ENCODE results near the gene KLK11.

KLK11 gene

GRCh38 chr19:51024924-51025323 is 1.5 kb downstream of the KLK11 start:
- no peak overlapping the region for H3K4me3 ChIP-seq (ENCODE audit: low read depth, low read length)
- no peak for TF ChIP-seq CTCF (IDR thresholded peaks at IDR 0.05; ENCODE audit: insufficient read depth, low read depth, low read length, missing control alignments)
- no peak for DNase-seq (ENCODE audit: low read depth)

- TF ChIP-seq CTCF (IDR thresholded peaks at IDR 0.05; ENCODE audit: insufficient read depth, low read depth, low read length, missing control alignments) = no peak
- DNase-seq (ENCODE audit: low read depth) = no peak
- no peak overlapping the region for H3K4me3 ChIP-seq (ENCODE audit: low read depth, low read length)
These were observed 2.5 kb downstream of the KLK11 start for GRCh38 chr19:51023946-51024345.

GRCh38 chr19:51022526-51022925 is 3.9 kb downstream of the KLK11 start:
- no peak for DNase-seq (ENCODE audit: low read depth)
- TF ChIP-seq CTCF (IDR thresholded peaks at IDR 0.05; ENCODE audit: insufficient read depth, low read depth, low read length, missing control alignments) = no peak
- no peak overlapping the region for H3K4me3 ChIP-seq (ENCODE audit: low read depth, low read length)

GRCh38 chr19:51020988-51021651 is 5.3 kb downstream of the KLK11 start:
- peak; percentile 39 for TF ChIP-seq CTCF (IDR thresholded peaks at IDR 0.05; ENCODE audit: insufficient read depth, low read depth, low read length, missing control alignments)
- peak; percentile 22 for DNase-seq (ENCODE audit: low read depth)
- H3K4me3 ChIP-seq (ENCODE audit: low read depth, low read length) = no peak overlapping the region

- no peak within 1 kb of the TSS for H3K4me3 ChIP-seq (ENCODE audit: low read depth, low read length)
- no peak for TF ChIP-seq CTCF (IDR thresholded peaks at IDR 0.05; ENCODE audit: insufficient read depth, low read depth, low read length, missing control alignments)
- DNase-seq (ENCODE audit: low read depth) = no peak
These were observed 6.9 kb downstream of the KLK11 start, which contains the start of gene KLK10 for GRCh38 chr19:51019544-51019925. KLK10 (minus strand) TSS chr19:51019709; CDS start chr19:51019130, 579 bp downstream.

GRCh38 chr19:51018745-51019543 is 7.5 kb downstream of the KLK11 start:
- TF ChIP-seq CTCF (IDR thresholded peaks at IDR 0.05; ENCODE audit: insufficient read depth, low read depth, low read length, missing control alignments) = no peak
- no peak overlapping the region for H3K4me3 ChIP-seq (ENCODE audit: low read depth, low read length)
- DNase-seq (ENCODE audit: low read depth) = no peak
